EH (cell line): ENCODE measurements around the gene MDK.

Experiments used
- DNase-seq: peaks from one replicate; pipeline ENCODE4 v3.0.0-alpha.2; 2015; ENCODE audit warnings: low read depth

Gene MDK

DNA sequence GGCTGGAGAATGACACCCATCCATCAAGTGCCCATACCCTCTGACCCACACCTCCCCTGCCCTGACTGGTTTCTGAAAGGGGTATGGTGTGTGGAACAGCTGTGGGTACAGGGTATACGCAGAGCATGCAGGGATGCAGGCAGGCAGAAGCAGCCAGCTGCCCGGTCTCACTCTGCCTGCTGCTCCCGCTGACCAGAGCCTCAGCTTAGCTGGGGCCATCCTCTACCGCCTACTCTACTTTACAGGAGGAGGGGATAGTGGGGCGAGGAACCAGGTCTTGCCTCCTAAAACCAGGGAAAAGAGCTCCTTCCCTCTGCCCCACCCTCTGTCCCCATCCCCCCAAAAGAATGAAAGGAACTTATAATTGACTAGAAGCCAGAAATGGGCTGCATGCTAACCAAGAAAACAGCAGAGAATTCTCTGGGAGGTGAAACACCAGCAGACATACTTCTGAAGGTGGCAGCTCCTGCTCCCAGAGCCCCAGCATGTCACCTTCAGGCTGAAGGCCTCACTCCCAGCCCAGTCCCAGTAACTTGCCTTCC, 23.1 kb downstream of the MDK start:
- peak; percentile 51 for DNase-seq

DNA sequence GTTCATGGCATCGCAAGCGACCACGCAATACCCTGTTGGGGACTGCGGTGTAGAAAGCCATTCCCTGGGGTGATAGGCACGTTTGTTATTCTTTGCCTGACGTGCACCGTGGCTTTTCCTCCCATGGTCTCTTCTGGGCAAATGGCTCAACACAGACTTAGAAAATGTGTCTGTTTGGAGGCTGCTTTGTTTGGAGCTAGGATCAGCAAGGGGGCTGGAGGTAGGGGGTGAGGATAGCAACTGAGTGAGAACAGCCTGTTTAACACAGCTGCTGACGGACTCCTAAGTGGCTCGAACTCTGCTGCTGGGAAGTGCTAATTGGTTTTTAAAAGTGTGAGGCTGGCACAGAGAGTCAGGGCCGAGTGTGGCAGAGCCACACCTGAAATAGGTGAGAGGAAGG, 26.2 kb downstream of the MDK start:
- no peak for DNase-seq

- DNase-seq = no peak
These were observed 27.0 kb downstream of the MDK start for GRCh38 chr11:46408407-46408986.

DNA sequence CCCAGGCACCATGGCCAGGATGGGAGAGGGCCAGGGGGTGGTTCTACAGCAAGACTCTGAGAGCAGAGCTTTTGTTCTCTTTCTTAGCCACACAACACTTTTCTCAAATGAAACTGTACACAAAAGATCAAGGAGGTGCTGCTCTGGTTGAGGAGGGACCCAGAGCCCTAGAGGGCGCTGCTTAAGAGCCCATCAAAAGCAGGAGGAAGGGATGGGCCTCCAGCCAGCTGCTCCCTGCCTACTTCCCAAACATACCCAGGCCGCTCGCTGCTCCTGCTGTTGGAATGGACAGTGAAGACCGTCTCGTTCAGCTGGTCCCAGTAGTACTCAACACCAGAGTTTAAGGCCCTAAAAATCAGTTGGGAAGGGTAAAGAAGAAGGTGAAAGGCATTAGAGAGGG, 28.6 kb downstream of the MDK start:
- no peak for DNase-seq

DNA sequence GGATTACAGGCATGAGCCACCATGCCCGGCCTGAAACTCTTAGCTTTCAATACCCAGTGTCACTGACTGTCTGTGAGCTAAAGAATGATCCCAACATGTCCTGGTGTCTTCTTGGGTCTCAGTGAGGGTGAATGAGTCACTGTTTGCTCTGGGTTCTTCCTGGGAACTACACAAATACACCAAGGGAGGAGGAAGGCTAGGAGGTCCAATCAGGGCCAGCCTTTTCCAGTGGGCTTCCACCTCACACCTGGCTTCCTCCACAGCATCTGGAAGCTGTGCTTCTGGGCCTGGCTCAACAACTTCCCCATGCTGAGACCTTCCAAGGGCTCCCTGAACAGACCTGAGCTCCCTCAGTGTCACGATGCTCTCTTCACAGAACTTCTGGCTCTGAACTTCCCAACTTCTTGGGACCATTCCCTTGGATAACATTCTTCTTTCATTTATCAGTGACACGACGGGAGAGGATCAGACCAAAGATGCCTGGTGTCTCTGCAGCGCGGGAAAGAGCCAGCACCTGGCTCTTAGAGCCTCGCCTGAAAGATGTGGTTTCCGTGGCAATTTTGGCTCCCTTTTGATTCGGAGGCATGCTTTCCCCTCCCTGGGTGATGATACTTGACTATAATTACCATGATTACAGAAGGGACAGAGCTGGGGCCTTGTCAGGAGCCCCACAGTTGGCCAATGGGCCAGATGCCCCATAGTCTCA, 32.4 kb downstream of the MDK start:
- peak; percentile 21 for DNase-seq

GRCh38 chr11:46414466-46414796, 33.0 kb downstream of the MDK start:
- no peak for DNase-seq

- no peak for DNase-seq
These were observed 33.4 kb downstream of the MDK start for GRCh38 chr11:46414879-46415278.

- no peak for DNase-seq
These were observed 36.2 kb downstream of the MDK start for GRCh38 chr11:46417711-46418110.

- DNase-seq = no peak
These were observed 37.3 kb downstream of the MDK start for GRCh38 chr11:46418751-46419150.

- DNase-seq = no peak
These were observed 39.0 kb downstream of the MDK start for GRCh38 chr11:46420513-46420912.

- DNase-seq = no peak
These were observed 39.9 kb downstream of the MDK start for GRCh38 chr11:46421257-46421880.

- DNase-seq = peak; percentile 53
These were observed 41.1 kb downstream of the MDK start for GRCh38 chr11:46422588-46422987.

DNA sequence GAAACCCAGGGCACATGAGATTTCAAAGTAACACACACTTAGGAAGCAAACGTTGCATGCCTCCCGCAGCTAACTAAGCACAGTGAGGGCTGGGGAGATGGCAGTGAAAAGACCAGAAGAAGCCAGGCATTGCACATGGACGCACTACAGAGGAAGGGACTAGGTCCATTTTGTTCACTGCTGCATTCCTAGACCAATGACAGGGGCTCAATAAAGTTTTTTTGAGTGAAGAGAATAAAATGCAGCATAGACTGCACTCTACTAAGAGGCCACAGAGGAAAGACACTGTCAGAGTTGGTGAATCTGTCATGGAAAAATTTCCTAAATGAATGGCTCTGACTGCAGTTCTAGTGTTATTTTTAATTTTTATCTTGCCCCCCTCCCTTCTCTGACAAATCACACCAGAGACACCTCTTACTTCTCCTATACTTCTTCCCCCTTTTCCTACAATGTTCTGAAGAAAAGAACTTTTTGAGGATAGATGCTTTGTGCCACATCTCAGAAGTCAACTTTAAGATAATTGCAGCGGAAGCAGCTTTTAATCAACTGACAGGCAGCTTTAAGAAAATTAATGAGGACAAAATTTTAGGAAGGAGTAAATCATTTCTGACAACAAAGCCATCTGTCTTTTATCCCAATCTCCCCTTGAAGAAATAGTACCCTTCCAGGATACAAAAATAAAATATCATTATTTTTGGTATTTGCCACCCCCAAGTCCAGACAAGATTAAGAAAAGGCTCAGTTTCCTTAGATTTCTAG, 44.9 kb downstream of the MDK start:
- no peak for DNase-seq

DNA sequence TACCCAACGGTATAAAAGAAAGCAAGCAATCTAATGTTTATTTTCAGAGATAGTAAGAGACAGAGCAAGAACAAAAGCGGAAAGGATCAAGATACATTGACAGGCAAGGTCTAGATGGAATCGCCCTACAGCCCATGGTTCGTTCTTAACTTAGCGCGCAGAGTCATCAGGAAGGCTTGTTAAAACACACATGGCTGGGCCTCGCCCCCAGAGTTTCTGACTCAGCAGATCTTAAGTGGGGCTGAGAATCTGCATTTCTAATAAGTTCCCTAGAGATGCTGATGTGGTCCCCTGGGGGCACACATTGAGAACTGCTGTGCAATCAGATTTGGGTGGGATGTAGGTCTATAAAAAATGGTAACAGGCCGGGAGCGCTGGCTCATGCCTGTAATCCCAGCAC, 45.9 kb downstream of the MDK start:
- peak; percentile 7 for DNase-seq

GRCh38 chr11:46429717-46430116, 48.2 kb downstream of the MDK start:
- peak; percentile 31 for DNase-seq

- no peak for DNase-seq
These were observed 49.7 kb downstream of the MDK start for GRCh38 chr11:46431211-46431610.
